ENCODE results near the gene CHST5. TPM values are rescaled to one million over a fixed set of nuclear protein-coding genes. Genes with fewer than 3 reads are reported as not detected.
"Not testable (repeated sequence)": the region's sequence is repeated elsewhere in the genome, so short reads cannot be mapped to it uniquely, and the experiment has no call there.

CHST5 gene
- total and polyA plus RNA-seq, 9 of the 15 experiments (the other 6 are each of a cell fraction or from before 2014, with no cell fraction given): 0.06 to 0.21 (median 0.14) TPM; not detected in 5

GRCh38 chr16:75550211-75550662 is 14.3 kb upstream of the CHST5 start:
- no peaks in the 10 kb centered on the region for H3K27me3 ChIP-seq (ENCODE audit: control insufficient read depth in 2 of 2, insufficient read depth in 2 of 2, low read length in 2 of 2)
- H3K27ac ChIP-seq (ENCODE audit: extremely low read depth, low read depth, low read length): no peak overlapping the region
- DNase-seq (ENCODE audit: extremely low read depth in 1 of 4, low spot score in 3 of 4): no peak
- intact Hi-C loops (cut with micrococcal nuclease) (no loop called here), in situ Hi-C loops (cut with MboI) (no loop called here)
- H3K9ac ChIP-seq (ENCODE audit: insufficient read depth in 1 of 2, low read depth in 2 of 2, low read length in 2 of 2): no peak overlapping the region
- peaks cover 11% of the 10 kb centered on the region; the same call in 1 of the 3 replicates for H3K79me2 ChIP-seq (ENCODE audit: control insufficient read depth, insufficient read depth, low read length)
- WGBS (ENCODE audit: insufficient coverage, low coverage, missing lambda C conversion rate): 90% methylated on average over 7 of the region's 7 CpGs
- H3K4me1 ChIP-seq (replicated peaks in 1 of 2; ENCODE audit: control insufficient read depth in 2 of 2, insufficient read depth in 2 of 2, low read length in 2 of 2): 0 out of 5 replicates have a peak, but pooled peaks cover 0 to 6% of the 10 kb centered on the region in 2 experiments
- H3K9me1 ChIP-seq (ENCODE audit: control insufficient read depth, insufficient read depth, low read length): no peaks in the 10 kb centered on the region
- TF ChIP-seq RBM25 (IDR thresholded peaks at IDR 0.05; ENCODE audit: low read depth, low read length, severe bottlenecking): no peak
- TF ChIP-seq DMBX1 (CRISPR knock-in tag; IDR thresholded peaks at IDR 0.05; ENCODE audit: borderline replicate concordance): no peak
- TF ChIP-seq RAD21 (CRISPR knock-in tag; conservative IDR thresholded peaks at IDR 0.05 in 1 of 2, IDR thresholded peaks at IDR 0.05 in 1 of 2): peak in 1 of 2 experiments; percentile 24; a peak in 1 of 4 replicates
- peak; percentile 38 to 55 (median 54); a peak in 4 of 6 replicates for TF ChIP-seq CTCF (IDR thresholded peaks at IDR 0.05 in 2 of 3, conservative IDR thresholded peaks at IDR 0.05 in 1 of 3; ENCODE audit: insufficient read depth in 2 of 3, low read depth in 1 of 3, low read length in 3 of 3)
- TF ChIP-seq TEAD4 (IDR thresholded peaks at IDR 0.05; ENCODE audit: low read length): no peak
- no peak for TF ChIP-seq TEAD4 (CRISPR knock-in tag; IDR thresholded peaks at IDR 0.05; ENCODE audit: borderline replicate concordance)
- TF ChIP-seq HMGXB4 (CRISPR knock-in tag; IDR thresholded peaks at IDR 0.05): no peak
- H3K4me3 ChIP-seq: no peak overlapping the region
- no peaks in the 10 kb centered on the region for H3K9me3 ChIP-seq (replicated peaks; ENCODE audit: control insufficient read depth, insufficient read depth, low read depth, low read length)
- BruUV-seq (replicated peaks): no TSS peak
- POLR2A ChIA-PET: interaction anchor here (0.7 kb wide), 1 partner anchor 96 kb away, joined by 3 read pairs; no protein-coding TSS in a partner anchor
- H2AFZ ChIP-seq (ENCODE audit: low read depth, low read length): no peak overlapping the region
- H3K4me2 ChIP-seq (ENCODE audit: insufficient read depth, low read length): no peak overlapping the region
- H3K36me3 ChIP-seq (ENCODE audit: control insufficient read depth, insufficient read depth, low read length): no peaks in the 10 kb centered on the region; the same call in 2 of the 3 replicates
- no peaks in the 10 kb centered on the region for H4K20me1 ChIP-seq (replicated peaks; ENCODE audit: control insufficient read depth, insufficient read depth, low read length)
- no peak for FAIRE-seq
- CTCF ChIA-PET (ENCODE audit: low intra/inter-chr PET ratio): no interaction called here
- ATAC-seq: peak; percentile 43; the same call in 2 of the 3 replicates

DNA sequence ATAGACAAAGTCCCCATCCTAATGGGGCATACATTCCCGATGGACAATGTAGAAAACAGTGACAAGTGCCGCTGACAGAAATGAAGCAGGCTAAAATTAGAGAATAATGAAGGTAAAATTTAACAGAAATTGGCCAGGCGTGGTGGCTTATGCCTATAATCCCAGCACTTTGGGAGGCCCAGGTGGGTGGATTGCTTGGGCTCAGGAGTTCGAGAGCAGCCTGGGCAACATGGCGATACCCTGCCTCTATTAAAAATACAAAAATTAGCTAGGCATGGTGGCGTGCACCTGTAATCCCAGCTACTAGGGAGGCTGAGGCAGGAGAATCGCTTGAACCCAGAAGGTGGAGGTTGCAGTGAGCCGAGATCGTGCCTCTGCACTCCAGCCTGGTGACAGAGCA is 12.5 kb upstream of the CHST5 start:
- ATAC-seq; H4K20me1 ChIP-seq (replicated peaks; ENCODE audit: control insufficient read depth, insufficient read depth, low read length); H3K4me3 ChIP-seq; H3K4me1 ChIP-seq (replicated peaks in 1 of 2; ENCODE audit: control insufficient read depth in 2 of 2, insufficient read depth in 2 of 2, low read length in 2 of 2); POLR2A ChIA-PET; H3K79me2 ChIP-seq (ENCODE audit: control insufficient read depth, insufficient read depth, low read length); FAIRE-seq; H3K9me3 ChIP-seq (replicated peaks; ENCODE audit: control insufficient read depth, insufficient read depth, low read depth, low read length); H2AFZ ChIP-seq (ENCODE audit: low read depth, low read length); in situ Hi-C loops (cut with MboI); H3K36me3 ChIP-seq (ENCODE audit: control insufficient read depth, insufficient read depth, low read length); H3K9me1 ChIP-seq (ENCODE audit: control insufficient read depth, insufficient read depth, low read length); H3K27me3 ChIP-seq (ENCODE audit: control insufficient read depth in 2 of 2, insufficient read depth in 2 of 2, low read length in 2 of 2); CTCF ChIA-PET (ENCODE audit: low intra/inter-chr PET ratio); BruUV-seq (replicated peaks); H3K9ac ChIP-seq (ENCODE audit: insufficient read depth in 1 of 2, low read depth in 2 of 2, low read length in 2 of 2); H3K27ac ChIP-seq (ENCODE audit: extremely low read depth, low read depth, low read length); intact Hi-C loops (cut with micrococcal nuclease); H3K4me2 ChIP-seq (ENCODE audit: insufficient read depth, low read length); DNase-seq (ENCODE audit: extremely low read depth in 1 of 4, low spot score in 3 of 4): not testable (repeated sequence)
- WGBS (ENCODE audit: insufficient coverage, low coverage, missing lambda C conversion rate): 65% methylated on average over 9 of the region's 9 CpGs

Measured in K562 (cell line).